Loucy (cell line): Measurements from ENCODE around the gene BCAS3.

ENCODE experiments used
- EZH2phosphoT487 ChIP-seq: fragments of 200-600 bp; IDR thresholded peaks from 2 replicates; pipeline ENCODE4 v1.6.1; 2018; ENCODE audit warnings: antibody characterized with exemption, mild to moderate bottlenecking, moderate library complexity, borderline replicate concordance
- TF ChIP-seq, protein P1 (sequence below): fragments of 200-600 bp; sonication (generic); conservative IDR thresholded peaks from 2 replicates; pipeline ENCODE4 v1.5.1; 2014; ENCODE audit warnings: mild to moderate bottlenecking, antibody characterized with exemption, low read length

DNA sequence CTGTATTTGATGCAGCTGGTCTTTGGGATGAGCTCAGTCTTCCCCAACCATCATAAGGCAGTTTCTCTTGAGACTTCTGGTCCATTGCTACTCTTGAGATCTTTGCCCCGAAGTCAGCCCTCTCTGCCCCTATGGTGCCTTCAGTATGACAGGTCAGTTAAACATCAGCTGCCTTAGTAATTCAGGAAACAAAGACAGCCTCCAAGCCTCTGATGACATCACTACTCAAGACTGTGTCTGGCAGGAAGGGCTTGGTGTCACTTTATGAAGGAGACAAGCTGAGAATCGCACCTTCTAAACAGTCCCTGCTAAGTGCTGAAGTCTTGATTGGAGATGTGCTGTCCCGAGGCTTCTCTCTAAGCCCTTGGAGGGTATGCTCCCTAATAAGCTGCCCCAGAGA is 617.1 kb downstream of the BCAS3 start:
- TF ChIP-seq, protein P1, sequence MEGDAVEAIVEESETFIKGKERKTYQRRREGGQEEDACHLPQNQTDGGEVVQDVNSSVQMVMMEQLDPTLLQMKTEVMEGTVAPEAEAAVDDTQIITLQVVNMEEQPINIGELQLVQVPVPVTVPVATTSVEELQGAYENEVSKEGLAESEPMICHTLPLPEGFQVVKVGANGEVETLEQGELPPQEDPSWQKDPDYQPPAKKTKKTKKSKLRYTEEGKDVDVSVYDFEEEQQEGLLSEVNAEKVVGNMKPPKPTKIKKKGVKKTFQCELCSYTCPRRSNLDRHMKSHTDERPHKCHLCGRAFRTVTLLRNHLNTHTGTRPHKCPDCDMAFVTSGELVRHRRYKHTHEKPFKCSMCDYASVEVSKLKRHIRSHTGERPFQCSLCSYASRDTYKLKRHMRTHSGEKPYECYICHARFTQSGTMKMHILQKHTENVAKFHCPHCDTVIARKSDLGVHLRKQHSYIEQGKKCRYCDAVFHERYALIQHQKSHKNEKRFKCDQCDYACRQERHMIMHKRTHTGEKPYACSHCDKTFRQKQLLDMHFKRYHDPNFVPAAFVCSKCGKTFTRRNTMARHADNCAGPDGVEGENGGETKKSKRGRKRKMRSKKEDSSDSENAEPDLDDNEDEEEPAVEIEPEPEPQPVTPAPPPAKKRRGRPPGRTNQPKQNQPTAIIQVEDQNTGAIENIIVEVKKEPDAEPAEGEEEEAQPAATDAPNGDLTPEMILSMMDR = no peak
- no peak for TF ChIP-seq EZH2phosphoT487
